HG02610 (cell line): Measurements from ENCODE around the gene TSSC4.

ENCODE experiments used
- ATAC-seq: cut with Tn5 transposase; IDR thresholded peaks from one replicate; pipeline ENCODE4 v1.9.1; 2021; ENCODE audit warnings: mild to moderate bottlenecking, moderate library complexity; ENCODE audit not compliant: unreplicated experiment

TSSC4 gene

DNA sequence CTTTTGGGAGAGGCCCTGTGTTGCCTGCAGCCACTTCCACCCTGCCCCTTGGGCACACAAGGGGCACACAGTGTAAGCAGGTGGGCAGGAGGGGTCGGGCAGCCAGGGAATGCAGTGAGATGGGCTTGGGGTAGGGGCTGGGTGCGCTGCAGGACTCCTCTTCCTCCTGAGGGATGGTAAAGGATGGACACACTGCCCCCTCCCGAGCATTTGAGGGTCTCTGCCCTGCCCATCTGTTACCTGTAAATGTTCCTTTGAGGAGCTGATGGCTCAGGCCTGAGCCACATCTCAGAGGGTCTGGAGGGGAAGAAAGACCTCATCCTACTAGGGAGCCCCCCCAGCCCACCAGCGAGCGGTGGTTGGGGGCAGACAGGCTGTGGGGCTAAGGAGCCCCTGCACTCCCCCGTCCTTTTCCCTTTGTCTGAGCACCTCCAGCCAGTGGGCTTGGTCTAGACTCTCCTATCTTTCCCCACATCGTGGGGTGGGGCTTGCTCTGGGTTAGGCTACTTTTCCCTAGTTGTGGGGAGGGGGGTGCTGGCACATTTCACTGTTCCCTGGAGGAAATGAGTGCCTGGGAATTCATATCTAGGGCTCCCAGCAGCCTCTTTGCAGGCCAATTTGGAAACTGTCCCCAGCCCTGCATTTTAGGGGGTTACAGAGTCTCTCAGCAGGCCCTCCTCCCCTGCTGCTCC, 1.7 kb upstream of the TSSC4 start:
- ATAC-seq = no peak

DNA sequence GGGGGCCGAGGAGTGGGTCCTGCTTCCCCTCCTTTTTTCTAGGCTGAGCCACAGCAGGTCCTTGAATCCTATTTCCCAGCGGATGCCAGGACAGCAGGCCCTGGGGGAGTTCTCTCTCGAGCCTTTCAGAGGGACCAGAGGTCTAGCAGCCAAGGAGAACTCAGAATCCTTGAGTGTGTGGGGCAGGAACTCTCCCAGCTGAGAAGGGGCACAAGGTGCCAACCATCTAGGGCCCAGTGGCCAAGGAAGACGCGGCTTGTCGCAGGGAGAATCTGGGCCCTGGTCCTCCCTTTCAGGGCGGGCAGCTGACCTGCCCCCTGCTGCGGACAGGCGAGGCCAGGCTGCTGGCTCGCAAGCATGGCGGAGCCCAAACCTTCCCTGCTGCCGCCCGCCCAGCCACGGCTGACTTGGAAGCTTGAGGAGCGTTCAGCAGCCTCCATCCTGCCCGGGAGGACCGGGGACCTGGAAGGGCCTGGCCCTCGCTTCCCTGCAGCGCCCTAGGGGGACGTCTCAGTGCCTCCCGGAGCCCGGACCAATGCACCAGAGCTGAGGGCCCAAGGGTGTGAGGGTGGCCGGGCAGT, 972 bp upstream of the TSSC4 start:
- ATAC-seq = peak; percentile 0

DNA sequence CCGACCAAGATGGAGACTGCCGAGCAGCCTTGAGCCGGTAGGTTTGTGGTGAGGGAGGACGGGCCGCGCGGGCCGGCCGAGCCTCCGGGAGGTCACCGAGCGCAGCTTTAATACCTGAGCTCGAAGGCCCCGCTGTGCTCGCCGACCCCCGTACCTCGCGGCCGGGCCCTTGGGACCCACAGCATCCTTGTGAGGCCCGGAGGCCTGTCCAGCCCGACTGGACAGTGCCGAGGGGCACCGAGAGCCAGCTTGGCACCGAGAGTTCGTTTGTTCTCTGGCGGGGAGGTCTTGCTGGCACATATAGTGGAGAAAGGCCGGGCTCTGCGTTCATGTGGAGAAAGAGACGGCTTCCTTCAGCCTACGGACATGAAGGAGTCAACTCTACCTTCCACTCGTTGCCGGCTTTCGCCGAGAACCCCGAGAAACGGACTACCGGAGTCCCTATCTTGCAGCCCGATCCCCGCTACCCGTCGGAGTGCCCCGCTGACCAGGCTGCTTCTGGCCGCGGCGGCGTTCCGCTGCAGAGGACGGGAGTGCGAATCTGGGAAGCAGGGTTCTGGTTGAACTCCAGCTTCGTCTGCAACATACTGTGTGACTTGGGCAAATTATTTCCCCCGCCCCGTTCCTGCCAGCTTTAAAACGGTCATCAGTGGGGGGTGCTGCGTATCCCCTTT, 349 bp downstream of the TSSC4 start:
- ATAC-seq = no peak

DNA sequence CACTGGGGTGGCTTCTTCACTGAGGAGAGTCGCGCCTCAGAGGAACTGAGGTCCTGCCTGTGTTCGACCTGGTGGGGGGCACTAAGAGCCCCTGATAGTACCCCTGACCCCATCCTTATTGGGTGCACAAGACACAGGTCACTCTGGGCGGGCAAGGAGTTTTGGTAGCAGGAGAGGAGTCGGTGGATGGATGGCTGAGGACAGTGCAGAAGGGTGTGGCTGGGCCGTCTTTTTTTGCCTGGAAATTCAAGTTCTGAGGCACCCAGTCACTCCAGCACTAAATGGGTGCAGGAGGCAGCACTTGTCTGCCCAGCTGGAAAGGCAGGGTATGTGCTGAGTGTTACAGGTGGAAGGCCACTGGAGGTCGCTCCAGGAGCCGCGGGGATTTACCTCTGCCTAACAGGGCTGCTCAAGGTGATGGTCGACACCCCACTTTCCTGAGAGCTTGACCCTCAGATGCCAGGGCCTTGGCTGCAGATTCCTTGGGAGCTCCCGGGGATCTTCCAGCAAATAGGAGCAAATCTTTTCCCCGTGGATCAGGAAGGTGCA, 960 bp downstream of the TSSC4 start:
- ATAC-seq = no peak

DNA sequence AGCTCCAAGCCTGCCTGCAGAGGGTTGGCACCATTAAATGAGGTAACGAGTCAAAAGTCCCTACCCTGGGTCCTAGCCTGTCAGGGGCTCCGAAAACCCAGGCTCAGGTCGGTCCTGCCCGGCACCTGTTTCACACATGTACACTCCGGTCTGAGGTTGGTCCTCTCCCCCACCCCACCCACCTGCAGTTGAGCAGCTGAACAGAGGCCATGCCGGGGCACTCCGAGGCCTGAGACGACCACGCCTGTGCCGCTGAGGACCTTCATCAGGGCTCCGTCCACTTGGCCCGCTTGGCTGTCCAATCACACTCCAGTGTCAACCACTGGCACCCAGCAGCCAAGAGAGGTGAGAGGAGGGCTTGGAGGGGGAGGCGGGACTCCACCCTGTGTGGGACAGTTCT, 1.6 kb downstream of the TSSC4 start:
- ATAC-seq = no peak

DNA sequence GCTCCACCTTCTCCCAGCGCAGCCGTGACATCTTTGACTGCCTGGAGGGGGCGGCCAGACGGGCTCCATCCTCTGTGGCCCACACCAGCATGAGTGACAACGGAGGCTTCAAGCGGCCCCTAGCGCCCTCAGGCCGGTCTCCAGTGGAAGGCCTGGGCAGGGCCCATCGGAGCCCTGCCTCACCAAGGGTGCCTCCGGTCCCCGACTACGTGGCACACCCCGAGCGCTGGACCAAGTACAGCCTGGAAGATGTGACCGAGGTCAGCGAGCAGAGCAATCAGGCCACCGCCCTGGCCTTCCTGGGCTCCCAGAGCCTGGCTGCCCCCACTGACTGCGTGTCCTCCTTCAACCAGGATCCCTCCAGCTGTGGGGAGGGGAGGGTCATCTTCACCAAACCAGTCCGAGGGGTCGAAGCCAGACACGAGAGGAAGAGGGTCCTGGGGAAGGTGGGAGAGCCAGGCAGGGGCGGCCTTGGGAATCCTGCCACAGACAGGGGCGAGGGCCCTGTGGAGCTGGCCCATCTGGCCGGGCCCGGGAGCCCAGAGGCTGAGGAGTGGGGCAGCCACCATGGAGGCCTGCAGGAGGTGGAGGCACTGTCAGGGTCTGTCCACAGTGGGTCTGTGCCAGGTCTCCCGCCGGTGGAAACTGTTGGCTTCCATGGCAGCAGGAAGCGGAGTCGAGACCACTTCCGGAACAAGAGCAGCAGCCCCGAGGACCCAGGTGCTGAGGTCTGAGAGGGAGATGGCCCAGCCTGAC, 2.5 kb downstream of the TSSC4 start:
- no peak for ATAC-seq

DNA sequence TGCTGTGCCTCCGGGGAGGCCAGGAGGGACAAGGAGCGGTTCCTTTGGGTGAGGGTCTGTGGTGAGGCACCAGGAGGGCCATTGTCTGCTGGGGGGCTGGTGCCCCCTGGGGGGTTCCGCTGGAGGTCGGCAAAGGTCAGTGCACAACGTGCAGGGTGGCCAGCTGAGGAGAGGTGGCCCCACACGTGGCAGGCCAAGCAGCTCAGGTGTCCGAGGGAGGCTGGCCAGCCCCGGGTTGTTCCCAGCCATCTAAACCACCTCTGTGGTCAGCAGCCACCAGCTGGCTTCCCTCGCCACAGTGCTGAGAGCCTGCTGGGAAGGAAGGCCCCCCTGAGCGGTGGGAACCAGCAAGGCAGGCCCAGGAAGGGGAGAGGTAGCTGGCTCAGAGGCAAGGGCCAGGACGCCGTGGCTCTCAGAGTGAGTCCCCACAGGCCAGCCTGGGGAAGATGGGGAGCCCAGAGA, 4.2 kb downstream of the TSSC4 start:
- no peak for ATAC-seq

DNA sequence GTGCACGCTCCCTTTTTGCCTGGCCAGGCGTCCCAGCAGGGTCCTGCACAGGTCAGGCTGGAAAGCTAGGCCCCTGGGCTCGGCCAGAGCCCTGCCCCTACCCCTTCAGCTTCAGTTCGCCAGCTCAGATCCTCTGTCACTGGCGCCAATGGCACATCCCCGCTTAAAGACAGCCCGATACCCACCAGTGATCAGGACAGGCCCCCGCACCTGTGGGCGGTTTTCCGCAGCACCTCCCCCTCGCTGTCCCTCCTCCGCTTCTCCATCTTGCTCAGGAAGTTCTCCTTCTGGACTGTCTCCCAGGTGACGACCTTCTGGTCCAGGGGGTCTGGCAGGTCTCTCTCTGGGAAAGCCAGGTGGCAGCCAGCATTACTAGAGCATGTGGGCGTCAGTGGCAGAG, 5.9 kb downstream of the TSSC4 start:
- ATAC-seq = no peak

DNA sequence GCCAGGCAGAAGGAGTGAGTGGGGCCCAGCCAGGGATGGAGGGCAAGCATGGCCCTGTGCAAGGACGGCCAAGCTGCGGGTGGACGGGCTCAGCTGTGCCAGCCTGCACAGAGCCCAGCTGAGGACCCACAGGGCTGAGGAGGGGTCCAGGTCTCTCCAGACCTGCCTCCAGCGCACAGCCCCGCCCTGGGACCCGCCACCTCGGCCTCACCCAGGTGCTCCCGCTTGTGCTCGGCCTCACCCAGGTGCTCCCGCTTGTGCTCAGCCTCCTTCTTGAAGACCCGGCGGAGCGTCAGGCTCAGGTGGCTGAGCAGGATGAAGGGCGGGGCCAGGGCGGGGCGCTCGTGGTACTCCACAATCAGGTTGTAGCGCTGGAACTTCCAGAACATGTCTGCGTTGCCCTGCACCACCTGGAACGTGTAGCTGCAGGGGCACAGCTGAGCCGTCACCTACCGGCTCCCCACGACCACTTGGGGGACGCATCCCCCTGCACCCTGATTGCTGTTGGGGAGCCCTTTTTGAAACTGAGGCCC, 6.4 kb downstream of the TSSC4 start:
- ATAC-seq = no peak

DNA sequence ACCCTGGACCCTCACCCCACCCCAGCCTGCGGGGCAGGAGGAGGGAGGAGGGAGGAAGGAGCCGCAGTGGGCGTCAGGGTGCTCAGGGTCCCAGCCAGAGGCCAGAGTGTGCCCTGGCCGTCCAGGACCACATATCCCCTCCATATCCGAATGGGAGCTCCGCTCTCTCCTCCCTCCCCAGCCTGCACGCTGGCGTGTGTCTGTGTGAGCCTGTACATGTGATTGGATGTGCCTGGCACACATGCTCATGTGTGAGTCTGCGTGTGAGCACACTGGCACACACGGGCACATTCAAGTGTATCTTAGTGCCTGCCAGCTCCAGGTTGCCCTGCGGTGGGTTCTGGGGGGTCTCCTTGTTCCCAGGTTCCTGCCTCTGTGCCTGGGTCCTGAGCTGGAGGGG, 8.1 kb downstream of the TSSC4 start:
- no peak for ATAC-seq

DNA sequence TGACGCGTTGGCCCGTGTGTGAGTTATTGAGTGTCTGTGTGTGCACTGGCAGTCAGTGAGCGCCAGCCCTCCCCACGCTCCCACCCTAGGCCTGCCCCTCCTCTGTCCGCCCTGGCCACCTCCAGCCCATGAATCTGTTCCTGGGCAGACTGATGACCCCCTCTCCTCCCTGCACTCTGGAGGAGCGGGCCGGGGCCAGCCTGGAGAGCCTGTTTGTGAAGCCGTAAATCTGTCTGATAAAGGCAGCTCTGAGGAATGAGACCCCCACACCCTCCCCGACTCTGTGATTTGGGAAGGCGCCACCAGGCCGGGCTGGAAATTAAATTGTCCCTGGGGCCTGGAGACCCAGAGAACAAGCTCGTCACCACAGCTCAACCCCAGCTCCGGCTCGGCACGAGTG, 8.6 kb downstream of the TSSC4 start:
- ATAC-seq = no peak

DNA sequence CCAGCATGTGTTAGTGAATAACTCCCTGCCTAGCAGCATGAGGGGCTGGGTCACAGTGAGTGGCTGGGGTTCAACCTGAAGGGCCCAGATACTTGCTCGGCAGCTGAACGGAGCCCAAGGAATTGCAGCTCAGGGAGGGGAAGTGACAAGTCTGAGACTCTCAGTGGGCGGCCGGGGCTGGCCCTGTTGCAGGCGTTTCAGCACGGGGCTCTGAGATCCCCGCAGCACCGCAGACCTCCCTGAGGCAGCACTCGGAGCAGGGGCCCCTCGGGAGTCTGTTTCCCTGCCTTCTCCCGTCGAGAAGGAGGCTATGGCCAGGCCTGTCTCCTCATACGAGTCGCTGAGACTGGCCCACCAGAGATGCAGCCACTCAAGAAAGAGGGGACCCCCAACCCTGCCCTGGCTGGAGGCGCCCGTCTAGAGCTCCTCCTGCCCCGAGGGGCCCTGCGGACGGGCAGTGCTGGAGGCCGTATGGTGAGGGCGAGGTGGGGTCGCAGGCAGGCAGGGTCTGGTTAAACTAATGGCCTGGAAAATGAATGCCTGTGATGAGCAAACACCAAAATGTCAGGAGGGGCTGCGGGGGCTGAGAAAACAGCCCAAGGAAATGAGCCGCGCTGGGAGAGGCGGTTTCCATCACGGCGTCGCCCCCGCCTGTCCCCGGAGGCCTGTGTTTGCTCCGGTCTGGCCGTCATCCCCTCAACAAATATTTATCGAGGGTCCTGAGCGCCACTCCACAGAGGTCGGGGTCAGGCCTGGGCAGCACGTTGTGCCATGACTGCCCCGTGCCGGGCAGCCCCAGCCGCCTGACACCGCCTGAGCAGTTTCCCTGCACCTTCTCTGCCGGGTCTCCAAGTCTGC, 9.3 kb downstream of the TSSC4 start:
- no peak for ATAC-seq

DNA sequence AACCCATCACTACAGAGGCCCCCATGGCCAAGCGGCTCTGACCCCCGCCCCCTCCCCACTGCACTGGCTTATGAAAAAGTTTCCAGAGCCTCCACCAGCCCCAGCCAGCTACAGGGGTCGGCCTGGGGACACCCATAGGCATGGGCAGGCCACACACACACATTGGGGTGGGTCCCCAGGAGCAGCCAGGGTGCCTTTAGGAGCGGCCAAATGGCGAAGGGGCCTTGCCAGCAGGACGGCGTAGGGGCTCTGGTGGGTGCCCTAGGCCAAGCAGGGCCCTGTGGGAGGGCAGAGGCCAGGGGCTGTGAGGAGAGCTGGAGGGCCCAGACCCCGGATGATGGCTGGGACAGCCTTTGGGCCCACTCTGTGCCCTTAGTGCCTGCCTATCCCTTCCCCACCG, 10.1 kb downstream of the TSSC4 start:
- no peak for ATAC-seq

DNA sequence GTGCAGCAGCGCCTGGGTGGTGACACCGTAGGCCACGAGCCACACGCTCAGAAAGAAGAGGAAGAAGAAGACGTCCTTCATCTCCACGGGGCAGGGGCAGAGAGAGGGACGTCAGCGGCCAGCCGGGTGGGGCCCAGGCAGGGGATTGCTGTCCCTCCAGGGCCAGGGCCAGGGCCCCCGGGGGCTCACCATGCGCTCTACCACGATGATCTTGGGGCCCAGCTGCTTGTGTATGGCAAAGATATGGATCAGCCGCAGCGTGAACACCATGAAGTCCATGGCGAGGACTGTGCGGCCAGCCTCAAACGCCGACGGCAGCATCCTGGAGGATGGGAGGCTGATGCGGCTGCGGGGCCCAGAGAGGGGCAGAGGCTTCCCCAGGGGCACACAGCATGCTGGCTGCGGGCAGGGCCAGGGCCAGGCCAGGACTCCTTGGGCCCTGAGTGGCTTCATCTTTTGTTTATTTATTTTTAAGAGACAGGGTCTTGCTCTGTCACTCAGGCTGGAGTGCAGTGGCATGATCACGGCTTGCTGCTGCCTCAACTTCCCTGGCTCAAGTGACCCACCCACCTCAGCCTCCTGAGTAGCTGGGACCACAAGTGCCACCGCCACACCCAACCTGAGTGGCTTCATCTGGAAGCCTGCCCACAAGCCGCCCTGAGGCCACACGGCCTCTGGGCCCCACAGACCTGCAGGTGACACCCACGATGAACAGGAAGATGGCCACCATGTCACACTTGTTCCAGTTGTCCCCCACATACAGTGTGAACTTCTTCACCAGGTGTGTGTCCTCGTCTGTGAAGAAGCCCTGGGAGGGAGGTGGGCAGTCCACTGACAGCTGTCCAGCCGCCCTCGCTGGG, 11.1 kb downstream of the TSSC4 start:
- no peak for ATAC-seq

DNA sequence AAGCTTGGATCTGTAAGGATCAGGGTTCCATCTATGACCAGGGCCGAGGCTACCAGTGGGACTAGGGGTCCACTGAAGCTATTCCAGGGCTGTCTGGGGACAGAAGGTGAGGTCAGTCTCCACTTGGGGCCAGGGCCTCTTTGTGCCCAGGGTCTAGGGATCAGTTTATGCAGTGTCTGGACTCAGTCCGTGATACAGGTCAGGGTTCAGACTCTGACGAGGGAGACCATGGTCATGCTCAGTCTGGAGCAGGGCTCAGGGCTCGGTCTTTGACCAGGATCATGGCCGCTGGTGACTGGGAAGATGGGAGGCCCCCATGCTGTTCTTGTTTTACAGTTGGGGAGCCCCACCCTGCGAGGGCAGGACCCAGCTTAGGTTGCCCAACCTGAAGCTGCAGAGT, 11.8 kb downstream of the TSSC4 start:
- ATAC-seq = no peak

DNA sequence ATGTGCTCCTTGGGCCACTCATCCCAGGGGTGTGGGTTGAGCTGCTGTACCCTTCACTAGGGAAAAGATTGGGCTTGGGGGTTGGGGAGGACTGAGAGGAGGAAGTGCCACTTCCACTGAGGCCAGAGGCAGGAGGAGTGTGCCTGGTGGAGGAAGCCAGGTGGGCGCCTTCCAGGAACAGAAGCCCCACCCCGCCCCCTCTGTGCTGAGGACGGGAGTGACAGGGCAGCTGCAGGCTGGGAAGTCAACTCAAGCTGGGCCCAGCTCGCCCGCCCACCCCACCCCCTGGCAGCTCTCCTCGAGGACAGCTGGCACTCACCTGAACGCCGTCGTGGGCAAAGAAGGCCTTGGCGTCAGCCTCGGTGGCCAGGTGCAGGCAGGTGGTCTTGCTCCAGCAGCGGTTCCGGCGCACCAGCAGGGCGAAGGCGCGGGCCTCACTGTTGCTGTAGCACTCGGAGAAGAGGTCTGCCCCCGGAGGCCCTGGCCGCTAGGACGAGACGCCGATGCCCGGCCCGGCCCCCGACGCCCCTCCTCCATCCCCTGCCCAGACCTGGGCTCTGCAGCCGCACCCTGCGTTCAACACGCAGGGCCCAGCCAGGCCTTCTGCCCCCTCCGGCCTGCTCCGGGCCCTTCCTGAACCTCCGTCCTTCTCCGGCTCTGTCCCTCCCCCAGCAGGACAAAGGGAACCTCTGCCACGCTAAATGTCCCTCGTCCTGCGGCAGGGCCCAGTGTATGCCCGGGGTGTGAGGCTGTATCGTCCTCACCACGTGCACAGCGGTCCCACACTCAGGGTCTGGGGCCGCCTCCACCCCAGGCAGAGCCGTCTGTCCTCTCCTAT, 13.4 kb downstream of the TSSC4 start:
- ATAC-seq = no peak

DNA sequence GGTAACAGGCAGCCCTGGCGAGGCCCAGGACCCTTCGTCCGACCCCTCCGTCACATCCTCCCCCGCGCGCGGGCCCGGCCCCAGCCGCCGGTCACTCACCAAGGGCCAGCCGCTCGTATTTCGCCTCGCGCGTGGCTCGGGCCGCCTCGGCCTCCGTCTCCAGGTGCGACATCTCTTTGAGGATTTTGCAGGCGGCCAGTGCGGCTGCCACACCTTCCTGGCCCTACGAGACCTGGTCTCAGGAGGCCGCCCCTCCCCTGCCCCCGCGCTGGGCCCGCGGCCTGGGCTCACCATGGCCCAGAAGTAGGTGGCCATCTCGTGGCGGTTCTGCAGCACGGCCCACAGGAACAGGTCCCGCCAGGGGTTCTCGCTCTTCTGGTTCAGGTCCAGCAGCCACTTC, 14.1 kb downstream of the TSSC4 start:
- ATAC-seq = no peak

DNA sequence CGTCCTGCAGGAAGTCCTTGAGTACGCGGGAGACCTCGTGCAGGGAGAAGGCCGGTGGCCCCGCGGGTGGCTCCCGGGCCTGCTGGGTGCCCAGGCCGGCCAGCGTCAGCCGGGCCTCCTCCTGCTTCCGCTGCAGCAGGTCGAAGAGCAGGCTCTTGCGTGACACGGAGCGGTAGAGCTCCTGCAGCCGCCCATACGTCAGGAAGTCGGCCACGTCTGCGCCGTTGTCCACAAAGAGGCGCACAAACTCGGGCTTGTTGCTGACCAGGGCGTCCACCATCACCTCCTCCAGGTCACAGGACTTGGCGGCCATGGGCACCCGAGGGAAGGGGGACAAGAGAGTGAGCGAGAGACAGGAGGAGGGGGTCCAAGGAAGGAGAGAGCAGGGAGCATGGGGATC, 14.6 kb downstream of the TSSC4 start:
- no peak for ATAC-seq
